Natural killer cell treated with Interleukin-12 subunit alpha and Interleukin-12 subunit beta and Interleukin-15 and Interleukin-18, amount 100 ng/mL, for 72 hours (primary cell): ENCODE measurements around the gene KIF21B. TPM values are rescaled to one million over a fixed set of nuclear protein-coding genes. Genes with fewer than 3 reads are reported as not detected.

Experiments used
- ATAC-seq, 2 donors: fragments of 150-1000 bp; cut with Tn5 transposase in 1 of 2; sonication (Bioruptor Pico), chemical (Tn5 transposase) in 1 of 2; 2 replicates each; pipeline ENCODE4 v1.10.0; 2021
- DNase-seq: peaks from one replicate; pipeline ENCODE4 v3.0.0; 2022; ENCODE audit warnings: low spot score
- H3K27ac Mint-ChIP-seq, 2 donors: 1 replicate in 1 of 2; 2 replicates in 1 of 2; pipeline ENCODE4 v1.8.0; 2022; ENCODE audit warnings: mixed read lengths in 2 of 2, mild to moderate bottlenecking in 1 of 2, moderate library complexity in 1 of 2
- H3K27me3 Mint-ChIP-seq, 2 donors: 1 replicate in 1 of 2; 2 replicates in 1 of 2; pipeline ENCODE4 v1.8.0; 2022; ENCODE audit warnings: mixed read lengths in 2 of 2
- H3K36me3 Mint-ChIP-seq: one replicate; pipeline ENCODE4 v1.8.0; 2022; ENCODE audit warnings: mixed read lengths
- H3K4me1 Mint-ChIP-seq, 2 donors: 1 replicate in 1 of 2; 2 replicates in 1 of 2; pipeline ENCODE4 v1.8.0; 2022; ENCODE audit warnings: low read depth in 2 of 2, mixed read lengths in 2 of 2, mild to moderate bottlenecking in 1 of 2
- H3K4me3 Mint-ChIP-seq: one replicate; pipeline ENCODE4 v1.8.0; 2022; ENCODE audit warnings: mixed read lengths
- H3K9me3 Mint-ChIP-seq: 2 replicates; pipeline ENCODE4 v1.8.0; 2022; ENCODE audit warnings: mixed read lengths
- total RNA-seq, 2 donors: library from RNA; stranded (reverse); gene quantifications; one replicate each; pipeline ENCODE4 v1.2.3, GENCODE V29; 2022

The KIF21B gene
- 10 to 100 TPM; 71.1 to 93.3 TPM for total RNA-seq

DNA sequence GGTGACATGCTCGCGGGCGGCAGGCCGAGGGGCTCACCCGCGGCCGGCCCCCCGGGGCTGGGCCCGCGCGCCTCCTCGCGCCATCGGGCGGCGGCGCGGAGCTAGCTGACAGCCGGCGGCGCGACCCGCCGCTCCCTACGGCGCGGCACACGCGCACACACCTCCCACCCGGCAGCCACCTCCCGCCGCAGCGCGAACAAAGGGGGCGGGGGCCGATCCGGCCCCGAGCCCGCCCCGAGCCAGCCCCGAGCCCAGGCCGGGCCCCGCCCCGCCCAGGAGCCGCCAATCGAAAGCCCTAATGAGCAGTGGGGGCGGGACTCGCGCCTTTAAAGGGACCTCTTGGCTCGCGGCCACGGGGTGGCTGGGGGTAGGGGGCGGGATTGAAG lies at the start of gene KIF21B:
Gene KIF21B, minus strand, starts transcription at position 198 of the 386 bp plus-strand sequence. CDS start 331 bp downstream, outside the sequence.
- Mint-ChIP-seq H3K27me3 (no peaks in the 10 kb centered on the region), H3K4me3 (peak within 1 kb of the TSS; percentile 96), H3K36me3 (no peaks in the 10 kb centered on the region), H3K4me1 (peaks cover 56 to 73% of the 10 kb centered on the region in 2 donors), H3K27ac (peak within 1 kb of the TSS; percentile 95 to 99), H3K9me3 (no peaks in the 10 kb centered on the region)
- ATAC-seq (peak; percentile 89 to 94), DNase-seq (peak; percentile 95)

DNA sequence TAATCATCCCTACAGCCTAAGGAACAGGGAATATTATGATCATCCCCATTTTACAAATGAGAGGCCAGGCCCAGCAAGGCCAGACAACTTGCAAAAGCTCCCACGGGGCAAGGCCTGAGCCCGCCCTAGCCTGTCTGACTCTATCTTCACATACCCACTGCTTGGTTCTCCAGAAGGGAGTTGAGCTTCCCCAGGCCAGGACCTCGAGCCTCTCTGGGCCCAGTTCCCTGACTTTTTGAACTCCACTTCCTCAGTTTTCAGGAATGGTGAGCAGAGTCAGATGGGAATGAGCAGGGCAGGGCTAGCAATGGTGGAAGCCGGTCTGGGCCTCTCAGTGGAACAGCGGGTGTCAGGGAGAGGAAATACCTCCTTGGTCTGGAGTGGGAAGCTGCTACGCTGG lies 49.4 kb upstream of the KIF21B start:
- no peak overlapping the region for H3K27ac Mint-ChIP-seq
- H3K9me3 Mint-ChIP-seq: no peaks in the 10 kb centered on the region
- no peaks in the 10 kb centered on the region for H3K4me1 Mint-ChIP-seq
- DNase-seq (no peak), ATAC-seq (no peak)
- H3K4me3 Mint-ChIP-seq: no peak overlapping the region
- no peaks in the 10 kb centered on the region for H3K36me3 Mint-ChIP-seq
- H3K27me3 Mint-ChIP-seq: peaks cover 2 to 7% of the 10 kb centered on the region in 2 donors

- no peaks in the 10 kb centered on the region for H3K9me3 Mint-ChIP-seq
- DNase-seq: no peak
- H3K27me3 Mint-ChIP-seq: peaks cover 2 to 7% of the 10 kb centered on the region in 2 donors
- H3K36me3 Mint-ChIP-seq: no peaks in the 10 kb centered on the region
- no peak overlapping the region for H3K4me3 Mint-ChIP-seq
- H3K27ac Mint-ChIP-seq: no peak overlapping the region
- H3K4me1 Mint-ChIP-seq: no peaks in the 10 kb centered on the region
- ATAC-seq: no peak
Observed at GRCh38 chr1:201072149-201072548, 48.6 kb upstream of the KIF21B start.

DNA sequence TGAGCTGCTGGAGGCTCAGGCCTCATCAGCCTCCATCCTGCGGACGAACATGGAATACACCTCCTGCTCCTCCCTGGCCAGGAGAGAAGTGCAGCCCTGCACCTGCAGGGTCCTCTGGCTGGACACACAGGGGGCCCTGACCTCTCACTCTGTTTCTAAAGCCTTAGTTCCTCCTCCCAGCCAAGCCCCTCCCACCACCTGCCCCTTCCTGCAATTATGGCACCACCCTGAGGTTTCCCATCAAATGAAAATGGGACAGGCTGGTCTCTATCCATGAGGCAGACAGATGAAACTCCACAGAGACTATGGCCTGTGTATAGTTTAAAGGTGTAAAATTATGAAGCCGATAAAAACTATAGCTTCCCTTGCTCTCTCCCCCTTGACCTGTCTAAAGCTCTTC lies 46.1 kb upstream of the KIF21B start:
- Mint-ChIP-seq H3K27ac (no peak overlapping the region), H3K4me3 (no peak overlapping the region), H3K36me3 (no peaks in the 10 kb centered on the region), H3K27me3 (peaks cover 0 to 7% of the 10 kb centered on the region in 2 donors), H3K9me3 (no peaks in the 10 kb centered on the region), H3K4me1 (no peaks in the 10 kb centered on the region)
- no peak for ATAC-seq
- DNase-seq: no peak

DNA sequence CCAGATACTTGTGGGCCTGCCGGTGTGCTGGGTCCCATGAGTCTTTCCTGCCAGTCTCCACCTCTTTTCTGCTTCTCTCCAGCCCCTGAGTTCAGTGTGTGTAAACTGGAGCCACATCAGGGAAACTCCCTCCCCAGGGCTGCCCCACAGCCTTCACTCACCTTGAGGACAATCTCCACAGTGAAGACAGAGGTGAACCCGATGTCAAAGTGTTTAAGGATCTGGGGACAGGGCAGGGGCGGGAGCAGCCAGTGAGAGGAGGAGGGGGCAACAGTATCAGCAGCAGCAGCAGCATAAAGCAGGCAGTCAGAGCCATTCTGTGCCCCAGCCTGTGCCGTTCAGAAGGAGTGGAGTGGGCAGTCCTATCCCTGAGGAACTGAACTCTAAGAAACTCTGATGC lies 45.5 kb upstream of the KIF21B start:
- no peak for ATAC-seq
- no peak overlapping the region for H3K4me3 Mint-ChIP-seq
- no peak overlapping the region for H3K27ac Mint-ChIP-seq
- H3K9me3 Mint-ChIP-seq: no peaks in the 10 kb centered on the region
- no peaks in the 10 kb centered on the region for H3K36me3 Mint-ChIP-seq
- DNase-seq: no peak
- no peaks in the 10 kb centered on the region for H3K4me1 Mint-ChIP-seq
- peaks cover 4 to 7% of the 10 kb centered on the region in 2 donors for H3K27me3 Mint-ChIP-seq

GRCh38 chr1:201066986-201067385 lies 43.5 kb upstream of the KIF21B start:
- peaks cover 4 to 6% of the 10 kb centered on the region in 2 donors for H3K27me3 Mint-ChIP-seq
- no peaks in the 10 kb centered on the region for H3K9me3 Mint-ChIP-seq
- no peak overlapping the region for H3K4me3 Mint-ChIP-seq
- ATAC-seq (no peak), DNase-seq (no peak)
- H3K27ac Mint-ChIP-seq: no peak overlapping the region
- H3K36me3 Mint-ChIP-seq: no peaks in the 10 kb centered on the region
- H3K4me1 Mint-ChIP-seq: no peaks in the 10 kb centered on the region

GRCh38 chr1:201065686-201066085 lies 42.2 kb upstream of the KIF21B start:
- ATAC-seq (no peak), DNase-seq (no peak)
- no peaks in the 10 kb centered on the region for H3K36me3 Mint-ChIP-seq
- peaks cover 0 to 4% of the 10 kb centered on the region in 2 donors for H3K27me3 Mint-ChIP-seq
- no peak overlapping the region for H3K4me3 Mint-ChIP-seq
- no peaks in the 10 kb centered on the region for H3K9me3 Mint-ChIP-seq
- no peak overlapping the region for H3K27ac Mint-ChIP-seq
- H3K4me1 Mint-ChIP-seq: no peaks in the 10 kb centered on the region

- peaks cover 0 to 4% of the 10 kb centered on the region in 2 donors for H3K27me3 Mint-ChIP-seq
- no peak overlapping the region for H3K27ac Mint-ChIP-seq
- no peaks in the 10 kb centered on the region for H3K4me1 Mint-ChIP-seq
- no peaks in the 10 kb centered on the region for H3K9me3 Mint-ChIP-seq
- no peak for ATAC-seq
- no peaks in the 10 kb centered on the region for H3K36me3 Mint-ChIP-seq
- no peak for DNase-seq
- H3K4me3 Mint-ChIP-seq: no peak overlapping the region
Observed at GRCh38 chr1:201064806-201065205, 41.3 kb upstream of the KIF21B start.

- Mint-ChIP-seq H3K4me3 (no peak overlapping the region), H3K9me3 (no peaks in the 10 kb centered on the region), H3K27me3 (peaks cover 0 to 4% of the 10 kb centered on the region in 2 donors), H3K27ac (no peak overlapping the region), H3K36me3 (no peaks in the 10 kb centered on the region), H3K4me1 (no peaks in the 10 kb centered on the region)
- ATAC-seq (no peak), DNase-seq (no peak)
Observed at GRCh38 chr1:201063145-201063544, 39.6 kb upstream of the KIF21B start.

DNA sequence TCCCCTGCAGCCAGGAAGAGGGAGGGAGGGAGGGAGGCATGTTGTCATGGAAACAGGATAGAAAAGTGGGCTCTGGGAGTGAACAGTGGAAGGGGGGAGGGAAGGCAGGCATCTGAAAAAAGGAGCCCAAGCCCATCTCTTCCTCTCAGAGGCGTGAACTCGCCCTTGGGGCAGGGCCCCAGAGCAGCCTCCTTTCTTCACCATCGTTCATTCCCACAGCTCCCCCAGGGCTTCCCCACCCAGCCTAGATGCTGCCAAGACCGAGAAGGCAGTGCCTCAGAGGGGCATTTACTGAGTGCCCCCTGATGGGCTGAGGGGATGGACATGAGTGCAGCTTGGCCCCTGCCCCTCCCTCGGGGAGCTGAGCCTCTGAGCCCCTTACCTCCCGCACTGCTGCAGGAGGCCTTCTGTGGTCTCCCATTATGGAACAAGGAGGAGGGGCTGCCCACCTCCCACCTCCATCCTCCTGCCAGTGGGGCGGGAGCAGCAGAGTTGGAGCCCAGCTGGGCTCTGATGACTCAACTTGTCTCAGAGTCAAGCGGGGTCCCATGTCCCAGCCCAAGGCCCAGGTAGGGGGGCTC lies 39.1 kb upstream of the KIF21B start:
- H3K4me3 Mint-ChIP-seq: no peak overlapping the region
- ATAC-seq: no peak

DNA sequence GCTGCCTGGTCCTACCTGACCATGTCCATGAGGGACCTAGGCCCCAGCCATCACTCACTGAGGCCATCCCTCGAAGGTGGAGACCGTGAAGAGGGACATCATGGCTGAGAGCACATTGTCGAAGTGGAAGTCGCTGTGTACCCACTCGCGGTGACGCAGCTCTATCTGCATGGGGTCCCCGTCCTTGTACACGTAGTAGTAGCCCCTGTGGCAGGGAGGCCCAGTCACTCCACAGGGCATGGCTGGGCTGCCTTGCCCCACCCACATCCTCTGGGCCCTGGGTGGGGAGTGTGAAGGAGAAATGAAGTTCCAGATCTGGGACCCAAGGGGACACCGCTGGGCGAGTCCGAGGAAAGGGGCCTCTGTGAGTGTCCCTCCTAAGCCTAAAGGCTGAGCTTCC lies 38.4 kb upstream of the KIF21B start:
- no peak for ATAC-seq
- DNase-seq: no peak
- Mint-ChIP-seq H3K36me3 (no peaks in the 10 kb centered on the region), H3K9me3 (no peaks in the 10 kb centered on the region), H3K27me3 (peaks cover 5 to 7% of the 10 kb centered on the region in 2 donors), H3K27ac (no peak overlapping the region), H3K4me1 (peaks cover 0 to 12% of the 10 kb centered on the region in 2 donors), H3K4me3 (no peak overlapping the region)

More for the DNA sequence above, 39.1 kb upstream of the KIF21B start:
- DNase-seq: no peak
- H3K9me3 Mint-ChIP-seq: no peaks in the 10 kb centered on the region
- H3K27me3 Mint-ChIP-seq: peaks cover 0 to 4% of the 10 kb centered on the region in 2 donors
- H3K27ac Mint-ChIP-seq: no peak overlapping the region
- peaks cover 0 to 5% of the 10 kb centered on the region in 2 donors for H3K4me1 Mint-ChIP-seq
- no peaks in the 10 kb centered on the region for H3K36me3 Mint-ChIP-seq

GRCh38 chr1:201061049-201061448 lies 37.5 kb upstream of the KIF21B start:
- Mint-ChIP-seq H3K4me3 (no peak overlapping the region), H3K4me1 (peaks cover 0 to 17% of the 10 kb centered on the region in 2 donors), H3K9me3 (no peaks in the 10 kb centered on the region), H3K27ac (no peak overlapping the region), H3K27me3 (peaks cover 6 to 7% of the 10 kb centered on the region in 2 donors), H3K36me3 (no peaks in the 10 kb centered on the region)
- DNase-seq (no peak), ATAC-seq (no peak)

DNA sequence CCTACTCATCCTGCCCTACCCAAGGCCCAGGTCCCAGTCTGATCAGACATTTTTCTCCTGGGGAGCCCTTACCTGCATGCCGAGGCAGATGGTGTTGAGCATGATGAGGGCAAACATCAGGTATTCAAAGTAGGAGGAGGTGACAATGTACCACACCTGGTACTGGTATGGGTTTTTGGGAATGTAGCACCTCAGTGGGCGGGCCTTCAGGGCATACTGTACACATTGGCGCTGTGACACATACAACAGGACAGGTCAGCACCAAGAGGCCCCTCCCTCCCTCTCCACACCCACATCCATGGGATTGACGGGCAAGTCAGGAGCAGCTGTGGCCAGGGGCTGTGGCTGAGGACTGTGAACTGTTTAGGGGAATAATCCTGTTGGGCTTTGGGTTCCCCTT lies 37.1 kb upstream of the KIF21B start:
- no peaks in the 10 kb centered on the region for H3K36me3 Mint-ChIP-seq
- H3K27ac Mint-ChIP-seq: no peak overlapping the region

DNA sequence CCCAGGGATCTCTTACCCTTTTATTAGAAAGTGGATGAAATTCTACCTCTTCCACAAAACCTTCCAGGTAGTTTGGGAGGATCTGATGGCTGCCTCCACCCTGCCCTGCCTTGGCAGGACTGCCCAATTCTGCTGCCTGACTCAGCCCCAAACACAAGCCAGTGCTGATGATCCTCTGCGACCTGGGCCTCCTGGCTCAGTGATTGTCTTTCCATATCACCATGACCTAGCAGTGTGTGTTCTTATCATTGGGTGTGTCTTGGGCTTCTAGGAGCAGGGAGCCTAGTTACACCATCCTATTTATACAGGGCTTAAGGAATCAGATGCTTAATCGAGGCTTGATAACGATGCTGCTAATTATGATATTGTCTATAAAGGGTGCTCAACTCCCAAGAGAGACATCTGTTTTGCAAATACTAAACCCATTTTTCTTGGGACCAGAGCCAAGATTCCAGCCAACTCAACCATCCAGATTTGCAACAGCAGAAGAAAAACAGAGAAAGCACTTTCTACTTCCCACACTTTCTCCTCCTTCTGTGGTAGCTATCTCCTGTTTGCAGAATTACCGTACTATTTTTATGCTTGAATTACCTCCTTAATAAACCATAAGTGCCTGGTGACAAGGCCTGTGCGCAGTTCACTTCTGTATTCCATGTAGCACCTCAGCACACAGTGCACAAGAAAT lies 36.5 kb upstream of the KIF21B start:
- peaks cover 6 to 7% of the 10 kb centered on the region in 2 donors for H3K27me3 Mint-ChIP-seq
- no peaks in the 10 kb centered on the region for H3K9me3 Mint-ChIP-seq
- no peak overlapping the region for H3K4me3 Mint-ChIP-seq
- no peak overlapping the region for H3K27ac Mint-ChIP-seq
- ATAC-seq: no peak
- H3K4me1 Mint-ChIP-seq: peaks cover 0 to 17% of the 10 kb centered on the region in 2 donors
- no peaks in the 10 kb centered on the region for H3K36me3 Mint-ChIP-seq
- no peak for DNase-seq

More for the DNA sequence above, 37.1 kb upstream of the KIF21B start:
- DNase-seq: no peak
- ATAC-seq: no peak
- Mint-ChIP-seq H3K4me3 (no peak overlapping the region), H3K27me3 (peaks cover 6 to 7% of the 10 kb centered on the region in 2 donors), H3K9me3 (no peaks in the 10 kb centered on the region), H3K4me1 (peaks cover 0 to 17% of the 10 kb centered on the region in 2 donors)
